T-helper 17 cell (primary cell): Measurements from ENCODE around the gene SLC31A1. TPM values are rescaled to one million over a fixed set of nuclear protein-coding genes. Genes with fewer than 3 reads are reported as not detected.

ENCODE experiments used
- ATAC-seq: fragments of 150-1000 bp; cut with Tn5 transposase; 2 replicates; pipeline ENCODE4 v1.10.0; 2021; ENCODE audit warnings: mild to moderate bottlenecking, moderate library complexity
- DNase-seq, 3 donors: peaks; one replicate each; pipeline versions ENCODE4 v3.0.0 to v3.0.0-alpha.2; 2020 to 2021
- H3K9me3 ChIP-seq: one replicate; pipeline ENCODE4 v1.7.0; 2013; ENCODE audit warnings: low read length, mild to moderate bottlenecking; ENCODE audit not compliant: control insufficient read depth, poor library complexity, severe bottlenecking
- H3K27ac Mint-ChIP-seq: one replicate; pipeline ENCODE4 v1.8.0; 2022; ENCODE audit warnings: mild to moderate bottlenecking, moderate library complexity, mixed read lengths
- H3K27me3 Mint-ChIP-seq: one replicate; pipeline ENCODE4 v1.8.0; 2022; ENCODE audit warnings: mixed read lengths
- H3K36me3 Mint-ChIP-seq: one replicate; pipeline ENCODE4 v1.8.0; 2022; ENCODE audit warnings: low read depth, mixed read lengths
- H3K4me1 Mint-ChIP-seq: one replicate; pipeline ENCODE4 v1.8.0; 2022; ENCODE audit warnings: mild to moderate bottlenecking, mixed read lengths
- H3K4me3 Mint-ChIP-seq: one replicate; pipeline ENCODE4 v1.8.0; 2022; ENCODE audit warnings: mild to moderate bottlenecking, moderate library complexity, mixed read lengths
- total RNA-seq, 4 donors: library from RNA in 2 of 4; stranded (reverse) in 2 of 4; gene quantifications; one replicate each; pipeline ENCODE4 v1.2.3 and lab custom pipeline; 2022 to 2026

SLC31A1 gene
- total RNA-seq, 2 donors from 2014 or later: 2.3 to 4.0 TPM

DNA sequence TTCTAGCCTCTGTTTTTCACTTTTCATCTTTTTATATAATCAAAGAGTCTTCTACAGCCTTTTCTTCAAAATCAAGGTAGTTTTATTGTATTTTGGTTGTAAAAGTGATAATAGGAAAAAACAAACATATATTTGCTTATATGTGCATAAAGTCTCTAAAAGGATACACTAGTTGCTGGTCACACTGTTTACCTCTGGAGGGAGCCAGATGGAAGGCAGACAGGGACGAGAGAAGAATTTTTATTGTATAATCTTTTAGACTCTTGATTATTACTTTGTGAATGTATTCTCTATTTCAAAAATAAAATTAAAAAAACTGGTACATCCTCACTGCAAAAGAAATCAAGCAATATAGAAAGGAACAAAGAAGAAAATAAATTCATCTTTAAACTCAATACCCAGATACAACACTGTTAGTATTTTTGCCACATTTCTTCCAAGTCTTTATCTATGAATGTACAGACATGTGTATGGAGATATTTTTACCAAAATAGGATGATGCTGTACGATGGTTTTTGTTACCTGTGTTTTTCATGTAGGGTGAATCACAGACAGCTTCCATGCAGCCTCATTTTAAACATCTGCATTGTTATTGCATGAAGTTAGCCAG, 88.0 kb downstream of the SLC31A1 start:
- H3K9me3 ChIP-seq: no peaks in the 10 kb centered on the region
- no peaks in the 10 kb centered on the region for H3K4me1 Mint-ChIP-seq
- H3K27me3 Mint-ChIP-seq: peaks cover 4% of the 10 kb centered on the region
- no peak overlapping the region for H3K27ac Mint-ChIP-seq
- H3K36me3 Mint-ChIP-seq: no peaks in the 10 kb centered on the region
- ATAC-seq: no peak
- DNase-seq: no peak
- no peak overlapping the region for H3K4me3 Mint-ChIP-seq

DNA sequence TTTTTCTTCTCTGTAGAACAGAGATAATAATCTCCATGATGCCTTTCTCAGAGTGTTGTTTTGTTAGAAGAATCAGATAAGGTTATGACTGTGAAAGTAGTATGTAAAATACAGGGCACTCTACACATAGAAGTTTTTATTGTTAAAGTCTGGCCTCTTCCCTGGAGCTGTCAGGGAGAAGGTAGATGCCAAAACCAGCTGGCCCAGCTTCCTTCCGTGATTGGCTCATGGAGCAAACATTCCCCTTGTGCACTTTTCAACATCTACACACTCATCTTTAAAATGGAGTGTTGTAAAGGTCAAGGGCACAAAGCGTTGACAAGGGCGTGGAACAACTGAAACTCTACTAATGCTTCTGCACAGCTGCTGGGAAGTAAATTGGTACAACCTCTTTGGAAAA, 89.2 kb downstream of the SLC31A1 start:
- Mint-ChIP-seq H3K36me3 (no peaks in the 10 kb centered on the region), H3K4me1 (no peaks in the 10 kb centered on the region), H3K4me3 (no peak overlapping the region), H3K27me3 (peaks cover 4% of the 10 kb centered on the region), H3K27ac (no peak overlapping the region)
- no peak for DNase-seq
- no peak for ATAC-seq
- H3K9me3 ChIP-seq: no peaks in the 10 kb centered on the region

DNA sequence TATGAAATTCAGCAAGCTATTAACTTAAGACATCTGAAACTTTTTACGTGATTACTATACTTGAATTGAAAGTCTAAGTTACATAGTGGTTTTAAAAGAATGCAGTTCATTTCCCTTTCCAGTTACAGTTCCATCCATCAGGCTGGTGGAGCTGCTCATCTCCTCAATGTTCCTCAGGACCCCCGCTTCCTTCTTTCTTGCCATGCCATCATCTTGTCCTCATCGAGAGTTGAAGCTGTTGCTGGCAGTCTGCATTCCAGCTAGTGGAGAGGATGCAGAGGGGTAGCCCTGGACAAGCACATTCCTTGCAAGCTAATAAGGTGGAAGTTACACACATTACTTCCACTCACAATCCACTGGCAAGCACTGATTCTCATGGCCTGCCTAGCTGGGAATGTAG, 90.6 kb downstream of the SLC31A1 start:
- Mint-ChIP-seq H3K36me3 (peaks cover 2% of the 10 kb centered on the region), H3K27me3 (peaks cover 7% of the 10 kb centered on the region), H3K4me1 (no peaks in the 10 kb centered on the region), H3K4me3 (no peak overlapping the region), H3K27ac (no peak overlapping the region)
- no peaks in the 10 kb centered on the region for H3K9me3 ChIP-seq
- ATAC-seq (no peak), DNase-seq (no peak)

DNA sequence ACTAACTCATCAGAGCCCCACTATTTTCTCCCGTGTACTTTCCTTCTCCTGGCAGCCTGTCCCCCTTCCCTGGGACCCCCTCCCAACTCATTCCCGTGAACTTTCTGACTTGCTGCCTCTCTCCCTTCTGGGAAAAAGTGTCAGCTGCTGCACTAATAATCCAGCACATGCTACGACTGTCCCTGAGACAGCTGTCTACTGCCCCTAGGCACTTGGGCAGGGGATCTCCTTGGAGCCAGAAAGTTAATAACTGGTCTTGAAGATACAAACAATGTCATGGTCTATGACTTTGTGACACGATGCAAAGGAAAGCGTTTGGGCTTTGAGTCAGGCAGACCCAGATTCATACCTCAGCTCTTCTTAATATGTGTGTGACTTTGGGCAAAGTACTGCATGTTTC, 91.9 kb downstream of the SLC31A1 start:
- Mint-ChIP-seq H3K36me3 (peaks cover 2% of the 10 kb centered on the region), H3K4me1 (no peaks in the 10 kb centered on the region), H3K4me3 (no peak overlapping the region), H3K27me3 (peaks cover 16% of the 10 kb centered on the region), H3K27ac (no peak overlapping the region)
- no peak for ATAC-seq
- no peak for DNase-seq
- H3K9me3 ChIP-seq: no peaks in the 10 kb centered on the region

Other genes with a start within 250 kb of the SLC31A1 start
- gene ZNF883, start 209.4 kb upstream of the SLC31A1 start, total RNA-seq: 1 to 10 TPM in 1 of 2 donors, not detected in 1; 1.3 TPM
- 1 to 10 TPM in 1 of 2 donors, under 1 TPM in 1; 0.65 to 1.5 TPM for gene ZFP37, start 164.8 kb upstream of the SLC31A1 start, total RNA-seq
- 10 to 100 TPM in 1 of 2 donors, 1 to 10 TPM in 1; 6.6 to 12.8 TPM for gene SLC31A2, start 70.5 kb upstream of the SLC31A1 start, total RNA-seq
- 10 to 100 TPM; 19.3 to 24.0 TPM for gene FKBP15, start 267 bp upstream of the SLC31A1 start, total RNA-seq
- 10 to 100 TPM; 20.2 to 22.8 TPM for gene CDC26, start 54.0 kb downstream of the SLC31A1 start, total RNA-seq
- 10 to 100 TPM; 17.0 to 17.8 TPM for gene PRPF4, start 54.1 kb downstream of the SLC31A1 start, total RNA-seq
- gene RNF183, start 81.8 kb downstream of the SLC31A1 start, total RNA-seq: not detected
- gene WDR31, start 118.7 kb downstream of the SLC31A1 start, total RNA-seq: under 1 TPM; 0.82 to 0.86 TPM
- under 1 TPM in 1 of 2 donors, not detected in 1; 0.32 TPM for gene BSPRY, start 128.0 kb downstream of the SLC31A1 start, total RNA-seq
- 10 to 100 TPM; 13.9 to 14.6 TPM for gene HDHD3, start 155.4 kb downstream of the SLC31A1 start, total RNA-seq
- 10 to 100 TPM; 19.3 to 21.8 TPM for gene ALAD, start 179.7 kb downstream of the SLC31A1 start, total RNA-seq
- gene POLE3, start 189.1 kb downstream of the SLC31A1 start, total RNA-seq: 10 to 100 TPM; 46.6 to 63.7 TPM
- under 1 TPM; 0.47 to 0.65 TPM for gene C9orf43, start 189.2 kb downstream of the SLC31A1 start, total RNA-seq
- gene RGS3, start 242.2 kb downstream of the SLC31A1 start, total RNA-seq: 10 to 100 TPM; 17.4 to 22.0 TPM